HepG2 (cell line): ENCODE measurements around the gene SLC4A2. TPM values are rescaled to one million over a fixed set of nuclear protein-coding genes. Genes with fewer than 3 reads are reported as not detected.
A peak's percentile ranks its signal among the peaks of the same experiment; 100 is the strongest.

ENCODE experiments used
- AGO2 ChIP-seq: fragments of 200-400 bp; formaldehyde crosslinking; optimal IDR thresholded peaks from 2 replicates; pipeline ENCODE3; 2017; ENCODE audit warnings: mild to moderate bottlenecking, low read depth, low read length, moderate library complexity
- DNMT3B ChIP-seq: conservative IDR thresholded peaks from 2 replicates; pipeline ENCODE4 v1.6.1; 2016; ENCODE audit warnings: missing biosample characterization, control low read depth
- DR1 ChIP-seq: sonication (generic); formaldehyde crosslinking; IDR thresholded peaks from 2 replicates; pipeline ENCODE4 v1.8.0; 2021; ENCODE audit warnings: mild to moderate bottlenecking, missing genetic modification reagents, inconsistent platforms
- FOXC1 ChIP-seq: sonication (generic); formaldehyde crosslinking; IDR thresholded peaks from 2 replicates; pipeline ENCODE4 v1.8.0; 2022; ENCODE audit warnings: mild to moderate bottlenecking, missing genetic modification reagents, borderline replicate concordance
- ISL2 ChIP-seq: sonication (generic); formaldehyde crosslinking; IDR thresholded peaks from 2 replicates; pipeline ENCODE4 v1.5.0; 2020; ENCODE audit warnings: missing genetic modification reagents
- KLF16 ChIP-seq, 2 experiments: sonication (generic) in 1 of 2; formaldehyde crosslinking in 1 of 2; IDR thresholded peaks; 2 replicates each; pipeline versions ENCODE4 v1.6.1 to v1.8.0; 2016 to 2023; ENCODE audit warnings: missing genetic modification reagents in 2 of 2, missing compliant biosample characterization in 1 of 2
- POLR2A ChIP-seq, 2 experiments: IDR thresholded peaks; 2 replicates each; pipeline ENCODE4 v1.6.1; 2011; ENCODE audit warnings: low read depth in 2 of 2, low read length in 2 of 2, mild to moderate bottlenecking in 1 of 2, moderate library complexity in 1 of 2; ENCODE audit not compliant: insufficient read depth in 1 of 2
- POLR2AphosphoS5 ChIP-seq: IDR thresholded peaks from 2 replicates; pipeline ENCODE4 v1.6.1; 2012; ENCODE audit warnings: low read depth, low read length
- RELA ChIP-seq: sonication (generic); formaldehyde crosslinking; IDR thresholded peaks from 2 replicates; pipeline ENCODE4 v1.4.0; 2020; ENCODE audit warnings: missing genetic modification reagents
- SP1 ChIP-seq, 2 experiments: fragments of 450-650 bp in 1 of 2; sonication (generic) in 1 of 2; formaldehyde crosslinking in 1 of 2; IDR thresholded peaks; 2 replicates each; pipeline versions ENCODE4 v1.4.0 to v1.6.1; 2016 to 2020; ENCODE audit warnings: missing genetic modification reagents in 1 of 2
- TBX2 ChIP-seq: sonication (generic); formaldehyde crosslinking; IDR thresholded peaks from 2 replicates; pipeline ENCODE4 v1.5.0; 2020; ENCODE audit warnings: missing genetic modification reagents, mild to moderate bottlenecking, borderline replicate concordance
- THYN1 ChIP-seq: sonication (generic); formaldehyde crosslinking; IDR thresholded peaks from 2 replicates; pipeline ENCODE4 v1.8.1; 2023; ENCODE audit warnings: low read depth, mild to moderate bottlenecking, moderate library complexity, missing genetic modification reagents, borderline replicate concordance
- ZNF468 ChIP-seq: sonication (generic); formaldehyde crosslinking; IDR thresholded peaks from 2 replicates; pipeline ENCODE4 v1.8.0; 2022; ENCODE audit warnings: mild to moderate bottlenecking, moderate library complexity, missing genetic modification reagents
- ZNF569 ChIP-seq: sonication (generic); formaldehyde crosslinking; IDR thresholded peaks from 2 replicates; pipeline ENCODE4 v1.5.0; 2020; ENCODE audit warnings: mild to moderate bottlenecking, missing genetic modification reagents, moderate library complexity, borderline replicate concordance
- ZNF709 ChIP-seq: sonication (generic); formaldehyde crosslinking; IDR thresholded peaks from 2 replicates; pipeline ENCODE4 v1.5.0; 2020; ENCODE audit warnings: mild to moderate bottlenecking, missing genetic modification reagents
- ZNF749 ChIP-seq: sonication (generic); formaldehyde crosslinking; IDR thresholded peaks from 2 replicates; pipeline ENCODE4 v1.8.0; 2022; ENCODE audit warnings: mild to moderate bottlenecking, missing genetic modification reagents, moderate library complexity, borderline replicate concordance
- ZNF883 ChIP-seq: sonication (generic); formaldehyde crosslinking; IDR thresholded peaks from 2 replicates; pipeline ENCODE4 v1.5.1; 2020; ENCODE audit warnings: mild to moderate bottlenecking, missing genetic modification reagents; ENCODE audit errors: not compliant biosample characterization
- polyA plus RNA-seq, 8 experiments: library from polyadenylated mRNA; depleted of rRNA in 3 of 8; stranded (reverse) in 7 of 8; unstranded in 1 of 8; fragments of >200 nt; fragmentation: Illumina TruSeq in 4 of 8; extraction: Trizol in 4 of 8; gene quantifications; 2 replicates each; pipeline versions ENCODE4 v1.2.1 to v1.2.3, GENCODE V29; 2011 to 2016; ENCODE audit warnings: low read depth in 4 of 8, missing spikeins in 1 of 8, mixed read lengths in 1 of 8; ENCODE audit not compliant: insufficient read depth in 1 of 8
- total RNA-seq, 5 experiments: library from RNA; depleted of rRNA; stranded (reverse); fragments of >200 nt; fragmentation: Illumina TruSeq; extraction: Trizol; gene quantifications; 2 replicates each; pipeline ENCODE4 v1.2.3, GENCODE V29; 2016; ENCODE audit warnings: low read depth in 1 of 5
- TF ChIP-seq, protein P1 (sequence below): sonication (generic); formaldehyde crosslinking; IDR thresholded peaks from 2 replicates; pipeline ENCODE4 v1.4.0; 2020; ENCODE audit warnings: mild to moderate bottlenecking, low read depth, missing genetic modification reagents
- TF ChIP-seq, protein P2 (sequence below): sonication (generic); formaldehyde crosslinking; IDR thresholded peaks from 2 replicates; pipeline ENCODE4 v1.4.0; 2020; ENCODE audit warnings: missing genetic modification reagents
- TF ChIP-seq, protein P3 (sequence below): IDR thresholded peaks from 2 replicates; pipeline ENCODE4 v1.6.1; 2018; ENCODE audit warnings: missing genetic modification reagents, mild to moderate bottlenecking, missing compliant biosample characterization
- TF ChIP-seq, protein P4 (sequence below): sonication (generic); formaldehyde crosslinking; IDR thresholded peaks from 2 replicates; pipeline ENCODE4 v1.8.0; 2022; ENCODE audit warnings: missing genetic modification reagents, mild to moderate bottlenecking, borderline replicate concordance
- TF ChIP-seq, protein P5 (sequence below): sonication (generic); formaldehyde crosslinking; IDR thresholded peaks from 2 replicates; pipeline ENCODE4 v1.4.0; 2020; ENCODE audit warnings: missing genetic modification reagents

SLC4A2 gene
- total and polyA plus RNA-seq, 2 of the 13 experiments (the other 11 are each of a cell fraction or from before 2014, with no cell fraction given), result 51.9 to 73.4 TPM

DNA sequence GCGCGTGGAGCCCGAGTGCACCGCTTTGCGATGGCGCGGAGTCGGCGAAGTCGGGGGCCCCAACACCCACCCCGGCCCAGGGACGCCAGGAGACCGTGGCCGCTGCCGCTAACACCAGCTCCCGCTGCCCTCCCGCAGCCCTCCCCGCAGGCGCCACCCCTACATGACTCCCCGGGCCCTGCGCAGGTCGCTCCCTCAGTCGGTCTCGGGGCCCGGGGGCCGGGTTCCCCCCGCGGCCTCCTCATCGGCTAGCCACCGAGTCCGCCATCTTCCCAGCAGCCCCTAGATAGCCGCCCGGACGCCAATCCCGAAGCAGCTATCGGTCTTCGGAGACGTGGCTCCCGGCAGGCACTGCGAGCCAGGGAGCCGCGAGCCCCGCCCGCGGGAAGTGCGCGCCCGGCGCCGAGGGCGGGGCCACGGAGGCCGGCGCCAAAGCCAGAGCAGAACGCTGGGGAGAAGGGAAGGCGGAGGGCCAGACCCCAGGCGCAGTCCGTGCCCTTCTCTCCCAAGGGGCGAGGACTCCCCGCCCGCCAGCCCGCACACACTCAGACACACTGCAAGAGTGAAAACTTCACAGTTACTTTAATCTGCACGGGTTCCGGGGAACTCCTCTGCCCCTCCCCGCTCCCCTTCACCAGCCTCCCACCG lies 21.3 kb downstream of the SLC4A2 start, which contains the start of gene FASTK (continued):
- TF ChIP-seq RELA (CRISPR knock-in tag) (0 out of 2 replicates have a peak, but pooled peaks have one; percentile 26), ZNF883 (CRISPR knock-in tag) (no peak), ZNF709 (CRISPR knock-in tag) (peak; percentile 93), POLR2A (IDR thresholded peaks at IDR 0.05; ENCODE audit: insufficient read depth in 1 of 2, low read depth in 2 of 2, low read length in 2 of 2) (peak in 1 of 2 experiments; percentile 77; a peak in 2 of 4 replicates), POLR2AphosphoS5 (peak; percentile 68), DNMT3B (CRISPR knock-in tag) (no peak), FOXC1 (peak; percentile 73; the same call in 1 of the 2 replicates), TBX2 (CRISPR knock-in tag) (peak; percentile 22), ZNF468 (CRISPR knock-in tag) (0 out of 2 replicates have a peak, but pooled peaks have one; percentile 4), DR1 (no peak), KLF16 (CRISPR knock-in tag; IDR thresholded peaks at IDR 0.05) (no peak; a peak in 1 of 4 replicates), SP1 (IDR thresholded peaks at IDR 0.05) (no peak), SP1 (CRISPR knock-in tag; IDR thresholded peaks at IDR 0.05) (peak; percentile 47; the same call in 1 of the 2 replicates), ZNF569 (CRISPR knock-in tag) (0 out of 2 replicates have a peak, but pooled peaks have one; percentile 47), ZNF749 (no peak), THYN1 (CRISPR knock-in tag) (no peak), AGO2 (peak; percentile 87), ISL2 (CRISPR knock-in tag) (no peak)
- TF ChIP-seq, protein P1, sequence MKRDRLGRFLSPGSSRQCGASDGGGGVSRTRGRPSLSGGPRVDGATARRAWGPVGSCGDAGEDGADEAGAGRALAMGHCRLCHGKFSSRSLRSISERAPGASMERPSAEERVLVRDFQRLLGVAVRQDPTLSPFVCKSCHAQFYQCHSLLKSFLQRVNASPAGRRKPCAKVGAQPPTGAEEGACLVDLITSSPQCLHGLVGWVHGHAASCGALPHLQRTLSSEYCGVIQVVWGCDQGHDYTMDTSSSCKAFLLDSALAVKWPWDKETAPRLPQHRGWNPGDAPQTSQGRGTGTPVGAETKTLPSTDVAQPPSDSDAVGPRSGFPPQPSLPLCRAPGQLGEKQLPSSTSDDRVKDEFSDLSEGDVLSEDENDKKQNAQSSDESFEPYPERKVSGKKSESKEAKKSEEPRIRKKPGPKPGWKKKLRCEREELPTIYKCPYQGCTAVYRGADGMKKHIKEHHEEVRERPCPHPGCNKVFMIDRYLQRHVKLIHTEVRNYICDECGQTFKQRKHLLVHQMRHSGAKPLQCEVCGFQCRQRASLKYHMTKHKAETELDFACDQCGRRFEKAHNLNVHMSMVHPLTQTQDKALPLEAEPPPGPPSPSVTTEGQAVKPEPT, result 0 out of 2 replicates have a peak, but pooled peaks have one; percentile 76
- TF ChIP-seq, protein P2, sequence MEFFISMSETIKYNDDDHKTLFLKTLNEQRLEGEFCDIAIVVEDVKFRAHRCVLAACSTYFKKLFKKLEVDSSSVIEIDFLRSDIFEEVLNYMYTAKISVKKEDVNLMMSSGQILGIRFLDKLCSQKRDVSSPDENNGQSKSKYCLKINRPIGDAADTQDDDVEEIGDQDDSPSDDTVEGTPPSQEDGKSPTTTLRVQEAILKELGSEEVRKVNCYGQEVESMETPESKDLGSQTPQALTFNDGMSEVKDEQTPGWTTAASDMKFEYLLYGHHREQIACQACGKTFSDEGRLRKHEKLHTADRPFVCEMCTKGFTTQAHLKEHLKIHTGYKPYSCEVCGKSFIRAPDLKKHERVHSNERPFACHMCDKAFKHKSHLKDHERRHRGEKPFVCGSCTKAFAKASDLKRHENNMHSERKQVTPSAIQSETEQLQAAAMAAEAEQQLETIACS (CRISPR knock-in tag), result peak; percentile 72
- TF ChIP-seq, protein P3, sequence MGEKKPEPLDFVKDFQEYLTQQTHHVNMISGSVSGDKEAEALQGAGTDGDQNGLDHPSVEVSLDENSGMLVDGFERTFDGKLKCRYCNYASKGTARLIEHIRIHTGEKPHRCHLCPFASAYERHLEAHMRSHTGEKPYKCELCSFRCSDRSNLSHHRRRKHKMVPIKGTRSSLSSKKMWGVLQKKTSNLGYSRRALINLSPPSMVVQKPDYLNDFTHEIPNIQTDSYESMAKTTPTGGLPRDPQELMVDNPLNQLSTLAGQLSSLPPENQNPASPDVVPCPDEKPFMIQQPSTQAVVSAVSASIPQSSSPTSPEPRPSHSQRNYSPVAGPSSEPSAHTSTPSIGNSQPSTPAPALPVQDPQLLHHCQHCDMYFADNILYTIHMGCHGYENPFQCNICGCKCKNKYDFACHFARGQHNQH (CRISPR knock-in tag), result peak; percentile 82; the same call in 1 of the 2 replicates
- TF ChIP-seq, protein P4, sequence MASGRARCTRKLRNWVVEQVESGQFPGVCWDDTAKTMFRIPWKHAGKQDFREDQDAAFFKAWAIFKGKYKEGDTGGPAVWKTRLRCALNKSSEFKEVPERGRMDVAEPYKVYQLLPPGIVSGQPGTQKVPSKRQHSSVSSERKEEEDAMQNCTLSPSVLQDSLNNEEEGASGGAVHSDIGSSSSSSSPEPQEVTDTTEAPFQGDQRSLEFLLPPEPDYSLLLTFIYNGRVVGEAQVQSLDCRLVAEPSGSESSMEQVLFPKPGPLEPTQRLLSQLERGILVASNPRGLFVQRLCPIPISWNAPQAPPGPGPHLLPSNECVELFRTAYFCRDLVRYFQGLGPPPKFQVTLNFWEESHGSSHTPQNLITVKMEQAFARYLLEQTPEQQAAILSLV (CRISPR knock-in tag), result peak; percentile 35; the same call in 1 of the 2 replicates
- TF ChIP-seq, protein P5, sequence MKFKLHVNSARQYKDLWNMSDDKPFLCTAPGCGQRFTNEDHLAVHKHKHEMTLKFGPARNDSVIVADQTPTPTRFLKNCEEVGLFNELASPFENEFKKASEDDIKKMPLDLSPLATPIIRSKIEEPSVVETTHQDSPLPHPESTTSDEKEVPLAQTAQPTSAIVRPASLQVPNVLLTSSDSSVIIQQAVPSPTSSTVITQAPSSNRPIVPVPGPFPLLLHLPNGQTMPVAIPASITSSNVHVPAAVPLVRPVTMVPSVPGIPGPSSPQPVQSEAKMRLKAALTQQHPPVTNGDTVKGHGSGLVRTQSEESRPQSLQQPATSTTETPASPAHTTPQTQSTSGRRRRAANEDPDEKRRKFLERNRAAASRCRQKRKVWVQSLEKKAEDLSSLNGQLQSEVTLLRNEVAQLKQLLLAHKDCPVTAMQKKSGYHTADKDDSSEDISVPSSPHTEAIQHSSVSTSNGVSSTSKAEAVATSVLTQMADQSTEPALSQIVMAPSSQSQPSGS, result peak; percentile 60; the same call in 1 of the 2 replicates
